ENCODE measurements around the gene ARHGAP24.

GRCh38 chr4:85833302-85833701 is 358.4 kb downstream of the ARHGAP24 start:
- TF ChIP-seq BATF2 (CRISPR knock-in tag; IDR thresholded peaks at IDR 0.05) = no peak
- no peak for TF ChIP-seq ZNF354B (CRISPR knock-in tag; IDR thresholded peaks at IDR 0.05)
- no peak for TF ChIP-seq SRSF9 (IDR thresholded peaks at IDR 0.05; ENCODE audit: borderline replicate concordance, insufficient read depth, low read depth, low read length, poor library complexity, severe bottlenecking)
- no peak for TF ChIP-seq ZNF430 (CRISPR knock-in tag; IDR thresholded peaks at IDR 0.05)
- TF ChIP-seq ATF6 (CRISPR knock-in tag; conservative IDR thresholded peaks at IDR 0.05) = no peak
- TF ChIP-seq POLR2A (IDR thresholded peaks at IDR 0.05; ENCODE audit: insufficient read depth in 1 of 2, low read depth in 2 of 2, low read length in 2 of 2) = no peak
- no peak for TF ChIP-seq HNF4A (CRISPR knock-in tag; IDR thresholded peaks at IDR 0.05)
- no peak for TF ChIP-seq LCORL (IDR thresholded peaks at IDR 0.05)
- no peak for TF ChIP-seq LCORL (CRISPR knock-in tag; IDR thresholded peaks at IDR 0.05)
- TF ChIP-seq CTCF (CRISPR knock-in tag; IDR thresholded peaks at IDR 0.05) = no peak

All from HepG2 (cell line).